Type B pancreatic cell (in vitro differentiated cells): ENCODE measurements around the gene ARVCF. TPM values are rescaled to one million over a fixed set of nuclear protein-coding genes. Genes with fewer than 3 reads are reported as not detected.
"Not testable (repeated sequence)": the region's sequence is repeated elsewhere in the genome, so short reads cannot be mapped to it uniquely, and the experiment has no call there.

Experiments
- DNase-seq: peaks from one replicate; pipeline ENCODE4 v3.0.0; 2021; ENCODE audit warnings: mixed read lengths; ENCODE audit not compliant: unreplicated experiment; ENCODE audit errors: extremely low spot score
- H3K27ac Mint-ChIP-seq: 2 replicates; pipeline ENCODE4 v1.8.0; 2021; ENCODE audit warnings: mild to moderate bottlenecking, mixed read lengths
- H3K27me3 Mint-ChIP-seq: 2 replicates; pipeline ENCODE4 v1.8.0; 2021; ENCODE audit warnings: mixed read lengths
- H3K36me3 Mint-ChIP-seq: 2 replicates; pipeline ENCODE4 v1.8.0; 2021; ENCODE audit warnings: mixed read lengths
- H3K4me1 Mint-ChIP-seq: one replicate; pipeline ENCODE4 v1.8.0; 2021; ENCODE audit warnings: mixed read lengths; ENCODE audit not compliant: unreplicated experiment
- H3K4me3 Mint-ChIP-seq: 2 replicates; pipeline ENCODE4 v1.8.0; 2021; ENCODE audit warnings: mild to moderate bottlenecking, mixed read lengths
- H3K9me3 Mint-ChIP-seq: 2 replicates; pipeline ENCODE4 v1.8.0; 2021; ENCODE audit warnings: mixed read lengths
- total RNA-seq: library from RNA; stranded (reverse); gene quantifications from 2 replicates; pipeline ENCODE4 v1.2.1, GENCODE V29; 2021; ENCODE audit warnings: low replicate concordance
- TF ChIP-seq, protein P1 (sequence below): fragments of 200-600 bp; sonication (generic); conservative IDR thresholded peaks from 2 replicates; pipeline ENCODE4 v1.5.0; 2021; ENCODE audit warnings: antibody characterized with exemption, mild to moderate bottlenecking

Gene ARVCF
- total RNA-seq, 1 donor from 2014 or later, result 55.3 TPM

DNA sequence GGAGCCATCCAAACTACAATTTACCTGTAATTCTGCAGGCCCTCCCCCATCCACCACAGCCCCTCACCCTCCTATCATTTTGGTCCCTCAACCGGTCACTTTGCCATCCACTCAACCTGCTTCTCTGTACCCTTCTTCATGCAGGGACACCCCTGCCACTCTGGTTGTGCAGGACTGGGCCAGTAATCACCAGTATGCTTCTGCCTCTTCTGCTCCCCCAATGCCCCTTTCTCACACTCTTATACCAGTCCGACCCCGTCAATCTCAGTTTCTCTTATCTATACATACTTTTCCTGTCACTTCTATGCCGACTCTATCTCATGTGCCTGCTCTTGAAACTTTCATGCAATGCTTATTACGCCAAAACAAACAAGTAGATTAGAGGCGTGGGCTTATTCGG lies 80.1 kb downstream of the ARVCF start:
- no peak for DNase-seq
- Mint-ChIP-seq H3K4me1 (no peaks in the 10 kb centered on the region), H3K4me3 (no peak overlapping the region), H3K9me3 (peaks cover 9% of the 10 kb centered on the region), H3K27me3 (no peaks in the 10 kb centered on the region), H3K36me3 (peaks cover 29% of the 10 kb centered on the region), H3K27ac (no peak overlapping the region)
- TF ChIP-seq, protein P1, sequence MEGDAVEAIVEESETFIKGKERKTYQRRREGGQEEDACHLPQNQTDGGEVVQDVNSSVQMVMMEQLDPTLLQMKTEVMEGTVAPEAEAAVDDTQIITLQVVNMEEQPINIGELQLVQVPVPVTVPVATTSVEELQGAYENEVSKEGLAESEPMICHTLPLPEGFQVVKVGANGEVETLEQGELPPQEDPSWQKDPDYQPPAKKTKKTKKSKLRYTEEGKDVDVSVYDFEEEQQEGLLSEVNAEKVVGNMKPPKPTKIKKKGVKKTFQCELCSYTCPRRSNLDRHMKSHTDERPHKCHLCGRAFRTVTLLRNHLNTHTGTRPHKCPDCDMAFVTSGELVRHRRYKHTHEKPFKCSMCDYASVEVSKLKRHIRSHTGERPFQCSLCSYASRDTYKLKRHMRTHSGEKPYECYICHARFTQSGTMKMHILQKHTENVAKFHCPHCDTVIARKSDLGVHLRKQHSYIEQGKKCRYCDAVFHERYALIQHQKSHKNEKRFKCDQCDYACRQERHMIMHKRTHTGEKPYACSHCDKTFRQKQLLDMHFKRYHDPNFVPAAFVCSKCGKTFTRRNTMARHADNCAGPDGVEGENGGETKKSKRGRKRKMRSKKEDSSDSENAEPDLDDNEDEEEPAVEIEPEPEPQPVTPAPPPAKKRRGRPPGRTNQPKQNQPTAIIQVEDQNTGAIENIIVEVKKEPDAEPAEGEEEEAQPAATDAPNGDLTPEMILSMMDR, result no peak

DNA sequence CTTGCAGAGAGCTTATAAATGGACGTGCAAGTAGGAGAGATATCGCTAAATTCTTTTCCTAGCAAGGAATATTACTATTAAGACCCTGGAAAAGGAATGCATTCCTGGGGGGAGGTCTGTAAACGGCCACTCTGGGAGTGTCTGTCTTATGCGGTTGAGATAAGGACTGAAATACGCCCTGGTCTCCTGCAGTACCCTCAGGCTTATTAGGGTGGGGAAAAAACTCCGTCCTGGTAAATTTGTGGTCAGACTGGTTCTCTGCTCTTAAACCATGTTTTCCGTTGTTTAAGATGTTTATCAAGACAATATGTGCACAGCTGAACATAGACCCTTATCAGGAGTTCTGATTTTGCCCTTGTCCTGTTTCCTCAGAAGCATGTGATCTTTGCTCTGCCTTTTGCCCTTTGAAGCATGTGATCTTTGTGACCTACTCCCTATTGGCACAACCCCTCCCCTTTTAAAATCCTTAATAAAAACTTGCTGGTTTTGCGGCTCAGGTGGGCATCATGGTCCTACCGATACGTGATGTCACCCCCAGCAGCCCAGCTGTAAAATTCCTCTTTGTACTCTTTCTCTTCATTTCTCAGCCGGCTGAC lies 81.4 kb downstream of the ARVCF start:
- H3K4me3 Mint-ChIP-seq, H3K9me3 Mint-ChIP-seq, H3K27me3 Mint-ChIP-seq, DNase-seq, H3K4me1 Mint-ChIP-seq, H3K27ac Mint-ChIP-seq: not testable (repeated sequence)
- peaks cover 29% of the 10 kb centered on the region for H3K36me3 Mint-ChIP-seq

DNA sequence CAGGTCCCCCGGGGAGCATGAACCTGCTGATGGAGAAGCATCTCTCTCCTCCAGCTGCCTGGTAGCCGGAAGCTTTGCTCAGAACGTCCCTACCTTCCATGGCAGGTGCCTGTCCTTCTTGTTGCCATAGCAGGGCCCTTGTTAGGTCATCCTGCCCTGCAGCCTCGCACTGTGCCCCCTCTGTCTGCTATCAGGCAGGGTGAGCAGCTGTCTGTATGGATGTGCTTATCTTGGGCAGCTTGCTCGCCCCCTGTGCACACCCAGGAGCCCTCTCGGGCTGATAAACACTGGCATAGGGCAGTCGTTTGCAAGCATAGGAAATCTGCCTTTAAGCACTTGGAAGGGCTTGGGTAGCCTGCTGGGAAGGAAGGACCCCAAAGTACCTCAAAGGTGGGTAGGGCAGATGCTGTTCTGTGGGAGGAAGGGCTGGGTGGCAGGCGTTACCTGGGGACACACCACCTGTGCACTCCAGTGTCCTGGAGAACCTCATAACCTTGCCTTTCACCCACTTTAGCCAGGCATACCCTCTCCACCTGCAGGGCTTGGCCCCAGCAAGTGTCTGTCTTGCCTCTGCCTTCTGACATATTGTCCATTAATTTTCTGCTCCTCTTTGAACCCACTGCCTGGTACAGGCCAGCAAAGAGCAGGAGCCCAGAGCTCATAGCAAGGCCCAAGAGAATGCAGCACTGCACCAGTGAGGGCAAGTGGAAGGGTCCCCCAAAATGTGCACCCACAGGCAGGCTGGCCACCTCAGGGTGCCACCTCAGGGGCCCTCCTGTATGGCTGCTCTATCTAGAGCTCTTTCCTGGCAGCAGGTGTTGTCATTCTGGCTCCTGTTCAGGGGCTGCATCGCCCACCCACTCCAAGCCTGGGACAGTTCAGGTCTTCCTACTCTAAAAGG lies 83.0 kb downstream of the ARVCF start:
- Mint-ChIP-seq H3K27me3 (no peaks in the 10 kb centered on the region), H3K36me3 (peaks cover 24% of the 10 kb centered on the region), H3K4me1 (no peaks in the 10 kb centered on the region), H3K9me3 (peaks cover 9% of the 10 kb centered on the region), H3K4me3 (no peak overlapping the region), H3K27ac (no peak overlapping the region)
- TF ChIP-seq, protein P1, result no peak
- DNase-seq, result no peak

DNA sequence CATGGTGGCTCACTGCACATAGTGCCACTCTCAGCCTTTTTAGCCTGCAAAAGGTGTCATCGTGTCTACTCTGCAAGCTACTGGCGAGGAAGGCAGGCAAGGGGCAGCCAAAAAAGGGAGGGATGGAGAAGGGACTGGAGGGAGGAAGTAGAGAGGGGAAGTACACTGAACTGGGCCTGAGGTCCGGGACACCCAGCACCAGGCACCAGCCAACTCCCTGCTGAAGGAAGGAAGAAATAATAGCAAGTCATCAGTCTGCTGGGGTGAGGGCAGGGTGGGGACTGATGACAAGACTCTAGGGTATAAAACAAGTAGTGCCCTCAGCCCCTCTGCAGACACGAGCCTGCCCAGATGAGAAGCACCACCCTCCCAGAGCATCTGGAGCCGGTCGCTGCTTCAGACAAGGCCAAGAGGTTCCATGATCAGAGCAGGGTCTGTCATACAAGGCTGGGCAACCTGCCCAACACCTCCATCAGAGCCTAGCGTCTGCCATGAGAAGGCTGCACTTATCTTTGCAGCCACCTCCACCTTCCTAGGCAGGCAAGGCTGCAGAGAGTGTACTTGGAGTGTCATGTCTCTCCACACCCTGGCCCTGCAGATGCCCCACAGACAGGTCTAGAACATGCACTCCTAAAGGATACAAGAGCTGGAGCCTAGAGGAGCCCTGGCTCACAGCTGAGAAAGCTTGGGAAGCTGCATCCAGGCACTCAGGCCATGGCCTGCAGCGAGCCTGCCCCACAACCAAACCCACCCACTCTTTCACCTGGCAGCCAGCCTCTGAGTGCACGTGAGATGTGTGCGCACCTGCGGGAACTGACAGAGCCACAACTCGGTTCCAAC lies 84.0 kb downstream of the ARVCF start:
- Mint-ChIP-seq H3K9me3 (peaks cover 9% of the 10 kb centered on the region), H3K4me1 (no peaks in the 10 kb centered on the region), H3K27me3 (no peaks in the 10 kb centered on the region), H3K4me3 (no peak overlapping the region), H3K36me3 (peaks cover 18% of the 10 kb centered on the region), H3K27ac (no peak overlapping the region)
- TF ChIP-seq, protein P1, result no peak
- DNase-seq, result no peak

DNA sequence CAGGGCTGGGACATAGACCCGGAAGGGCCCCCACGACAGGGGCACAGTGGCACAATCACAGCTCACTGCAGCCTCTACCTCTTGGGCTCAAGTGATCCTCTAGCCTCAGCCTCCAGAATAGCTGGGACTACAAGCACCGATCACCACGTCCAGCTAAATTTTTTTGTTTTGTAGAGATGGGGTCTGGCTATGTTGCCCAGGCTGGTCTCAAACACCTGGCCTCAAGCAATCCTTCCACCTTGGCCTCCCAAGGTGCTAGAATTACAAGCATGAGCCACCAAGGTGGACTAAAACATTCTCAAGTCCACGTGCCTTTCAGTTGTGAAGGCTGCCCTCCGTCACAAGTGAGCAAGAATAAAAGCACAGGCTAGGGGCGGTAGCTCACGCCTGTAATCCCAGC lies 85.1 kb downstream of the ARVCF start:
- no peak overlapping the region for H3K4me3 Mint-ChIP-seq
- no peaks in the 10 kb centered on the region for H3K4me1 Mint-ChIP-seq
- peaks cover 5% of the 10 kb centered on the region for H3K9me3 Mint-ChIP-seq
- H3K27ac Mint-ChIP-seq, result no peak overlapping the region
- peaks cover 9% of the 10 kb centered on the region for H3K36me3 Mint-ChIP-seq
- TF ChIP-seq, protein P1, result no peak
- H3K27me3 Mint-ChIP-seq, result no peaks in the 10 kb centered on the region
- no peak for DNase-seq
